ENCODE results near the gene WIPF1.
A peak's percentile ranks its signal among the peaks of the same experiment; 100 is the strongest.

WIPF1 gene

GRCh38 chr2:174610243-174610995 lies 12.8 kb upstream of the WIPF1 start:
- in situ Hi-C loops (cut with MboI; ENCODE audit: low pct_unique_long_range_greater_than_20kb, low sequenced_read_pairs, unreplicated experiment): no loop called here

GRCh38 chr2:174609261-174609660 lies 11.7 kb upstream of the WIPF1 start:
- DNase-seq (ENCODE audit: low spot score): no peak
- in situ Hi-C loops (cut with MboI; ENCODE audit: low pct_unique_long_range_greater_than_20kb, low sequenced_read_pairs, unreplicated experiment): no loop called here
- TF ChIP-seq CTCF (IDR thresholded peaks at IDR 0.05; ENCODE audit: extremely low read depth, insufficient read depth, missing control alignments): no peak

More at GRCh38 chr2:174610243-174610995, 12.8 kb upstream of the WIPF1 start:
- no peak for TF ChIP-seq CTCF (IDR thresholded peaks at IDR 0.05; ENCODE audit: extremely low read depth, insufficient read depth, missing control alignments)
- DNase-seq (ENCODE audit: low spot score): no peak

- TF ChIP-seq CTCF (IDR thresholded peaks at IDR 0.05; ENCODE audit: extremely low read depth, insufficient read depth, missing control alignments): no peak
- no peak for DNase-seq (ENCODE audit: low spot score)
- in situ Hi-C loops (cut with MboI; ENCODE audit: low pct_unique_long_range_greater_than_20kb, low sequenced_read_pairs, unreplicated experiment): no loop called here
Measured at GRCh38 chr2:174608866-174609214, 11.2 kb upstream of the WIPF1 start.

- in situ Hi-C loops (cut with MboI; ENCODE audit: low pct_unique_long_range_greater_than_20kb, low sequenced_read_pairs, unreplicated experiment): no loop called here
- no peak for TF ChIP-seq CTCF (IDR thresholded peaks at IDR 0.05; ENCODE audit: extremely low read depth, insufficient read depth, missing control alignments)
- DNase-seq (ENCODE audit: low spot score): peak; percentile 44
Measured at GRCh38 chr2:174607989-174608865, 10.6 kb upstream of the WIPF1 start.

- no peak for TF ChIP-seq CTCF (IDR thresholded peaks at IDR 0.05; ENCODE audit: extremely low read depth, insufficient read depth, missing control alignments)
- in situ Hi-C loops (cut with MboI; ENCODE audit: low pct_unique_long_range_greater_than_20kb, low sequenced_read_pairs, unreplicated experiment): no loop called here
- no peak for DNase-seq (ENCODE audit: low spot score)
Measured at GRCh38 chr2:174607584-174607983, 10.0 kb upstream of the WIPF1 start.

- in situ Hi-C loops (cut with MboI; ENCODE audit: low pct_unique_long_range_greater_than_20kb, low sequenced_read_pairs, unreplicated experiment): no loop called here
- DNase-seq (ENCODE audit: low spot score): no peak
- no peak for TF ChIP-seq CTCF (IDR thresholded peaks at IDR 0.05; ENCODE audit: extremely low read depth, insufficient read depth, missing control alignments)
Measured at GRCh38 chr2:174606336-174606735, 8.7 kb upstream of the WIPF1 start.
